SK-N-MC (cell line): ENCODE measurements around the gene KAT14.

ENCODE experiments used
- EZH2 ChIP-seq: fragments of 200-600 bp; sonication (generic); IDR thresholded peaks from one replicate; pipeline ENCODE4 v1.6.1; 2017; ENCODE audit warnings: antibody characterized with exemption
- POLR2AphosphoS5 ChIP-seq: IDR thresholded peaks from 2 replicates; pipeline ENCODE4 v1.6.1; 2012; ENCODE audit warnings: mild to moderate bottlenecking, low read depth, low read length, borderline replicate concordance

- no peak for TF ChIP-seq EZH2
- TF ChIP-seq POLR2AphosphoS5, result no peak
Measured at GRCh38 chr20:18202966-18203365, 65.3 kb downstream of the KAT14 start.
